NCI-H226 (cell line): Measurements from ENCODE around the gene TXNDC9.
"Not testable (repeated sequence)": the region's sequence is repeated elsewhere in the genome, so short reads cannot be mapped to it uniquely, and the experiment has no call there.

Experiments
- DNase-seq: peaks from one replicate; pipeline ENCODE4 v3.0.0-alpha.2; 2015

TXNDC9 gene

DNA sequence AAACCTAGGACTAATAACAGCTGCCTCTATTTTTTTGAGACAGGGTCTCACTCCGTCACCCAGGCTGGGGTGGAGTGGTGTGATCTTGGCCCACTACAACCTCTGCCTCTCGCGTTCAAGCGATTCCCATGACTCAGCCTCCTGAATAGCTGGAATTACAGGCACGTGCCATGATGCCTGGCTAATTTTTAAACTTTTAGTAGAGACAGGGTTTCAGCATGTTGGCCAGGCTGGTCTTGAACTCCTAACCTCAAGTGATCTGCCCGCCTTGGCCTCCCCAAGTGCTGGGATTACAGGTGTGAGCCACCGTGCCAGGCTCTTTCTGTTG lies 18.3 kb downstream of the TXNDC9 start:
- DNase-seq: not testable (repeated sequence)

DNA sequence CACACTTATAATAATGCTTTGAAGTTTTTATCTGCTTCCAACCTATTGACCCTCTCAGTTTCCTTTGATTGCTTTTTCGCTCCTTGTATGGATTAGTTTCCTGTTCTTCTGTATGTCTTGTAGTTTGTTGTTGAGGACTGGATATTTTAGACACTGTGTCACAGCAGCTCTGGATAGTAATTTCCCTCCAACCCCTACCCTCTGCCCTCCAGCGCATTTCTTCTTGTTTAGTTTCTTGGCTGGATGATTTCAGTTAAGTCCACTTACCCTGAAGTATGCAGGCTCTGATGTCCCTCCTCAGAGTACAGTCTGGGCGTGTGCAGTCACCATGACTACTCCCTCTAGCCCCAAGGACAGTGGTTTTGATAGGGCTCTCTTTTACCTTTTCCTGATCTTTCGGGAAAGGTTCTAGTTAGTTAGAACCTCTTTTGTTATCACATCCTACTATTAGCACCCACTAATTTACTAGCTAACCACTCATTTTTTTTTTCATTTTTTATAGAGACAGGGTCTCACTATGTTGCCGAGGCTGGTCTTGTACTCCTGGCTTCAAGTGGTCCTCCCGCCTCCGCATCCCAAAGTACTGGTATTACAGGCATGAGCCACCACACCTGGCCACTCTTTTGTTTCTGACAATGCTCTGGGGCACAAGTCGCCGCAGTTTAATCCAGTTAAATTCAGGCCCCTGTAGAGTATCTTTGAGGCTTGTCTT lies 18.8 kb downstream of the TXNDC9 start:
- DNase-seq: no peak

DNA sequence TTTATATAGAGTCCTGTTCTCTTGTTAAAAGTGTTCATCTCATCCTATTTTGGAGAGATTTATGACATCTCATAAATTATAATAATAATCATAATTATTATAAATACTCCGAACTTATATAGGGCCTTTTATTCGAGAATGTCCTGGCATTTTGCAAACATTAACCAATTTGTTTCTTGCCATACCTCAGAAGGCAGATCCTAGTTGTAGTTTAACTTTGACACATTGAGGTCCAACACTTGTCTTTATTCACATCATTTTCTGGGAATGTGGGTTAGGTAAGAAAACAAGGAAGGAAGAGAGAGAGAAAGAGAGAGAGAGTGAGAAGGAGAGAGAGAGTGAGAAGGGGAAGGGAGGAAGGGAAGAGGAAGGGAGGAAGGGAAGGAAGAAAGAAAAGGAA lies 35.0 kb downstream of the TXNDC9 start, which contains the start of gene LYG1:
TSS of gene LYG1 (minus strand) at position 101 of the 400 bp plus-strand sequence. CDS start 5,527 bp downstream, outside the sequence.
- DNase-seq: not testable (repeated sequence)

DNA sequence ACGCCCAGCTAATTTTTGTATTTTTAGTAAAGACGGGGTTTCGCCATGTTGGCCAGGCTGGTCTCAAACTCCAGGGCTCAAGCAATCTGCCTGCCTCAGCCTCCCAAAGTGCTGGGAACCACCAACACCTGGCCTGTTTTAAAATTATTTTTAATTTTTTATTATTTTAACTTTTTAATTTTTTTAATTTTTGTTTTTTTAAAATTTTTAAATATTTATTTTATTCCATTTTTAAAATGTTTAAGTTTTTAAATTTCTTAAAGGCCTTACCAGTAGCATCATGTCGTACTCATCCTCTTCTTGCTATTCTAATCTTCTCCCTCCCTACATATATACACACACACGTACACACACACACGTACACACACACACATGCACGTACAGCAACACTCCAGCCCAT lies 36.6 kb downstream of the TXNDC9 start:
- no peak for DNase-seq

DNA sequence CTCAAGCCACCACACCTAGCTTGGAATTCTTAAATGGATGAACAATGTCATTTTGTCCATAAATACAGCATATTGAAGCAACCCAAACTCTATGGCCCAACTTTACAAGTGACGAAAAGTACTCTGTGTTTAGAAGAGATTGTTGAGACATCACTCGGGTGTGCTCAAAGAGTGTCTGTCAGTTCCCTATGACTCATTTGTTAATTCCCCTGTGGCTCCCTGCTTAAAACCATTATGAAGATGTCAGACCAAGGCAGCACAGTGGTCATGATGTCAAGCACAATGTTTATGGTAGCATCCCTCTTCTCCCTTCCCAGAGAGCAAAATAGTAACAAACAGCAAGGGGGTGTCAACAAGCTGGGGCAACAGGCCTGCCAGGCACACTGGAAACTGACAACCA lies 38.1 kb downstream of the TXNDC9 start:
- DNase-seq: no peak

DNA sequence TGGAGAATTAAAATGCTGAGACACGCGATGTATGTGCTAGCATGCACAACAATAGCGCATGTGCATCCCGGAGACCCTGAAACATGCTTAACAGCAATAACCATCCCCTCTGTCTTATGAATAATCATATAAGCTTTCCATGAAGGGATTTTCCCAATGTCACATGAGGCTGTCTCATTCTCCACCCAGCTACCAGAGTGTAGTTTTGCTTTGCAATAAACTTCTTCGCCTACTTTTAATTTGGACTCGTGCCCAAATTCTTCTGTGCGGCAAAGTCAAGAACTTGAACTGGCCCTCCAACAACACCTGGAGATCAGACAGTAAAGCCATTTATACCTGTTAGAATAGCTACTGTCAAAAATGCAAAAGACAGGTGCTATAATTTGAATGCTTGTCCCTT lies 50.6 kb downstream of the TXNDC9 start:
- DNase-seq: no peak

DNA sequence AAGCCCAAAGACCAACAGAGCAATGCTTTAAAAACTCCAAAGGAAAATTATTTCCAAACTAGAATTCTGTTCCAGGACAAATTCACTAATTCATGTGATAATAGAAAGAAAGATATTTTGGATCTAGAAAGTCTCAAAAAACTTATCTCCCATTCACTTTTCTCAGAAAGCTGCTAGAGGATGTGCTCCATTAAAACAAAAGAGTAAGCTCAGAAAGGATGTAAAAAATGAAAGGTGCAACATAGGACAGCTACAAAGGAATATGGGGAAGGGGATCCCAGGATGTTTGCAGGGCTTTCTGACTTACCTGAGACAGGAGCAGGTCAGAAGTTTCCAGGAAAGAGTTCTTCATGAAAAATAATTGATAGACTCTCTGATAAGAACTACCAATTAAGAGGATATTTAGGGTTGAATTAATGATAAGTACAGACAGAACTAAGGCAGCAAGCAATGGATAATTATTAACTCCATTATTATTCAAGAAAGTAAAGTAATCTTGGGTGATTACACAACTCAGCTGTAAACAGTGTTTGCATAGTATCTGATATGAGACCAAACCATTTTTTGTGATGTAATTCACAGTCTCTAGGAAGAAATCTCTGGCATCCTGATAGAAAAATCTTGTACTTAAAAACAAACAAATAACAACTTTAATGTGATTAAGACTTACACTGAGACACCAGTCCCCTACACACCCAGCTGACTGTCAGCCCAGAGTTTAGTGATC lies 56.0 kb downstream of the TXNDC9 start:
- no peak for DNase-seq

DNA sequence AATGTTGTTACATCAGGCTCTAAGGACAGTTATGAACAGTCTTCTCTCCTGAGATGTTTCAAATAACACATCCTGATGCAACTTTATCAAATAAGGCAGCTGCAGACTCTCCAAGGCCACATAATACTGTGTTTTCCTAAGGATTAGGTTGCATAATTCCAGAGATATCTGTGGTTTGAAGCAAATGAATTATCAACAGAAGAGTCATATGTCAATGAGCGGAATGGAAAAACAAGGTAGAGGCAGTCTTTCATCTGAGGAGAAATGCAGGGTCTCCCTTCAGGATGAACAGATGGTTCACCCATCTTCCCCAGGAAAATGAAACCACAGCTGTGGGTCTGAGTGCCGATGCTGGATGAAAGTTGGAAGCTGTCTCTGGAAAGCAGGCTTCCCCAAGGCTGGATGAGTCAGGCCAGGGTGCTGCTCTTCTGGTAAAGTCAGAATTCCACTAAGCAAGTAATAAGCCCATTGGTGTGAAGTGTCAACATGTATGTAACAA lies 57.3 kb downstream of the TXNDC9 start:
- DNase-seq: peak; percentile 83

DNA sequence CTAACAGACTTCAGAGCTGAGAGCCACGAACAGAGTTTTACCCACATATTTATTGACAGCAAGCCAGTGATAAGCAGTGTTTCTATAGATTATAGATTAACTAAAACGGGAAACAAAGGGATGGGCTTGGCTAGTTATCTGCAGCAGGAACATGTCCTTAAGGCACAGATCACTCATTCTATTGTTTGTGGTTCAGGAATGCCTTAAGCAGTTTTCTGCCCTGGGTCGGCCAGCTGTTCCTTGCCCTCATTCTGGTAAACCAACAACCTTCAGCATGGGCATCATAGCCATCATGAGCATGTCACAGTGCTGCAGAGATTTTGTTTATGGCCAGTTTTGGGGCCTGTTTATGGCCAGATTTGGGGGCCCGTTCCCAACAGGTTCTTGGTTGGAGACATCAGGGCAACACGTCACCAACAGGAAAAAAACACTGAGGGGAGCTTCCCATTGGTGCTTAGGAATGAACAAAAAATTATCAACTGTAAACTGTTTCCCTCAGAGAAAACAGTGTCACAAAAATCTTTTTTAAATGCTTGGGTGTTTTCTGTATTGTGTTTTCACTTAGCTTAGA lies 57.9 kb downstream of the TXNDC9 start:
- DNase-seq: not testable (repeated sequence)

DNA sequence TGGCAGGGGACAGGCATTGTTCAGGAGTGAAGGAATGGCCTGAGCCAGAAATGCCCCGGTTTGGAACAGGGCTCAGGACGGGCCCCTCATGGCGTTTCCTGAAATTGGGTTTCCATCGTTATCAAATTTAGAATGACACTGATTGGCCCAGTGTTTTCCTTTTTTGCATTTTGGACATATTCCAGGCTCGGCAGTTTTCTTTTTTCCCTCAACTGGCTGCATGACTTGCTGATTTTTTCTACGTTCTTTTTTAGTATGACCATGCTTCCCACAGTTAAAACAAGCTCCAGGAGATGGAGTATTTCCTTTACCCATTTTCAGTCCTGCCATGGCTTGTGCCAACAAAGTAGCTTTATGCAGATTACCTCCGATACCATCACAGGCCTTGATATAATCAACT lies 60.3 kb downstream of the TXNDC9 start:
- no peak for DNase-seq
